NCI-H82 (cell line): ENCODE measurements around the gene DTX2.
"Not testable (repeated sequence)": the region's sequence is repeated elsewhere in the genome, so short reads cannot be mapped to it uniquely, and the experiment has no call there.

Source experiments
- DNase-seq: peaks from one replicate; lab custom pipeline; 2025; lab: John Stamatoyannopoulos, UW

The DTX2 gene

GRCh38 chr7:76512941-76513816 lies 51.7 kb downstream of the DTX2 start:
- DNase-seq: peak; percentile 27

GRCh38 chr7:76513817-76514799 lies 52.6 kb downstream of the DTX2 start:
- no peak for DNase-seq

GRCh38 chr7:76514926-76515771 lies 53.6 kb downstream of the DTX2 start:
- DNase-seq: no peak

GRCh38 chr7:76515999-76516443 lies 54.5 kb downstream of the DTX2 start:
- DNase-seq: peak; percentile 61

GRCh38 chr7:76516932-76517331 lies 55.4 kb downstream of the DTX2 start:
- DNase-seq: not testable (repeated sequence)

- DNase-seq: not testable (repeated sequence)
Observed at GRCh38 chr7:76526183-76526582, 64.7 kb downstream of the DTX2 start.

GRCh38 chr7:76531643-76532042 lies 70.1 kb downstream of the DTX2 start:
- DNase-seq: not testable (repeated sequence)

GRCh38 chr7:76543197-76543596 lies 81.7 kb downstream of the DTX2 start, which contains the start of gene SPDYE16:
TSS of gene SPDYE16 (minus strand) at chr7:76543297. CDS start at chr7:76541459, 1,838 bp downstream.
- DNase-seq: not testable (repeated sequence)

GRCh38 chr7:76549025-76549854 lies 87.7 kb downstream of the DTX2 start:
- peak; percentile 96 for DNase-seq

- not testable (repeated sequence) for DNase-seq
Observed at GRCh38 chr7:76549855-76550248, 88.3 kb downstream of the DTX2 start.

- DNase-seq: not testable (repeated sequence)
Observed at GRCh38 chr7:76551992-76552391, 90.5 kb downstream of the DTX2 start.
